Suprapubic skin (tissue), 3 donors: Measurements from ENCODE around the gene WWC2.

Experiments
- CTCF ChIP-seq, 2 donors: fragments of 200-600 bp in 1 of 2; fragments of 450-650 bp in 1 of 2; sonication (generic) in 1 of 2; IDR thresholded peaks; one replicate each; pipeline ENCODE4 v1.5.1; 2016 to 2019; ENCODE audit warnings: antibody characterized with exemption in 2 of 2, mild to moderate bottlenecking in 1 of 2, moderate library complexity in 1 of 2
- POLR2A ChIP-seq, 2 donors: fragments of 450-650 bp; IDR thresholded peaks; one replicate each; pipeline ENCODE4 v1.6.1; 2017; ENCODE audit warnings: antibody characterized with exemption in 2 of 2, mild to moderate bottlenecking in 2 of 2, moderate library complexity in 2 of 2

GRCh38 chr4:183353557-183353956, 254.5 kb downstream of the WWC2 start:
- no peak for TF ChIP-seq CTCF (IDR thresholded peaks at IDR 0.05)
- no peak for TF ChIP-seq POLR2A (IDR thresholded peaks at IDR 0.05)
